OCI-LY1 (cell line): ENCODE data around the gene CBFA2T2.
"Not testable (repeated sequence)": the region's sequence is repeated elsewhere in the genome, so short reads cannot be mapped to it uniquely, and the experiment has no call there.

Experiments used
- H2AFZ ChIP-seq: fragments of 200-600 bp; sonication (generic), shearing (Covaris generic); 2 replicates; pipeline ENCODE4 v1.6.0; 2014; ENCODE audit warnings: antibody characterized with exemption, mild to moderate bottlenecking, low read length
- H3F3A ChIP-seq: fragments of 200-600 bp; sonication (generic), shearing (Covaris generic); 2 replicates; pipeline ENCODE4 v1.6.0; 2014; ENCODE audit warnings: mild to moderate bottlenecking, antibody characterized with exemption, low read length, moderate library complexity; ENCODE audit not compliant: insufficient read depth
- H3K27ac ChIP-seq: fragments of 200-600 bp; sonication (generic); 2 replicates; pipeline ENCODE4 v1.5.1; 2014; ENCODE audit warnings: low read length, mixed run types, mild to moderate bottlenecking, low read depth; ENCODE audit not compliant: poor library complexity, severe bottlenecking
- H3K27me3 ChIP-seq: fragments of 200-600 bp; sonication (generic); 2 replicates; pipeline ENCODE4 v1.6.0; 2014; ENCODE audit warnings: antibody characterized with exemption, mild to moderate bottlenecking, low read length, moderate library complexity; ENCODE audit not compliant: insufficient read depth
- H3K36me3 ChIP-seq: fragments of 200-600 bp; sonication (generic); 2 replicates; pipeline ENCODE4 v1.6.1; 2014; ENCODE audit warnings: mild to moderate bottlenecking, antibody characterized with exemption, low read length, moderate library complexity, mixed read lengths; ENCODE audit not compliant: insufficient read depth
- H3K4me1 ChIP-seq: fragments of 200-600 bp; sonication (generic); 2 replicates; pipeline ENCODE4 v1.5.1; 2014; ENCODE audit warnings: mild to moderate bottlenecking, low read length, moderate library complexity; ENCODE audit not compliant: insufficient read depth, severe bottlenecking
- H3K4me2 ChIP-seq: fragments of 200-600 bp; sonication (generic), shearing (Covaris generic); 2 replicates; pipeline ENCODE4 v1.6.1; 2014; ENCODE audit warnings: low read length
- H3K4me3 ChIP-seq: fragments of 200-600 bp; sonication (generic); 2 replicates; pipeline ENCODE4 v1.5.1; 2014; ENCODE audit warnings: low read length, low read depth, mild to moderate bottlenecking, mixed read lengths; ENCODE audit not compliant: poor library complexity, severe bottlenecking
- H3K79me2 ChIP-seq: fragments of 200-600 bp; shearing (Covaris generic); 2 replicates; pipeline ENCODE4 v1.6.1; 2016; ENCODE audit warnings: mixed run types, low read length, mixed read lengths; ENCODE audit not compliant: insufficient read depth
- H3K9ac ChIP-seq: fragments of 200-600 bp; sonication (generic), shearing (Covaris generic); 2 replicates; pipeline ENCODE4 v1.6.1; 2014; ENCODE audit warnings: mild to moderate bottlenecking, low read length, mixed read lengths
- H3K9me2 ChIP-seq: fragments of 200-600 bp; sonication (generic), shearing (Covaris generic); 2 replicates; pipeline ENCODE4 v1.6.1; 2014; ENCODE audit warnings: low read depth, mild to moderate bottlenecking, low read length, mixed read lengths
- H3K9me3 ChIP-seq: fragments of 200-600 bp; shearing (Covaris generic); 2 replicates; pipeline ENCODE4 v1.6.1; 2014; ENCODE audit warnings: low read length, mixed read lengths
- H4K20me1 ChIP-seq: fragments of 200-600 bp; sonication (generic), shearing (Covaris generic); 2 replicates; pipeline ENCODE4 v1.6.0; 2016; ENCODE audit warnings: mild to moderate bottlenecking, low read length; ENCODE audit not compliant: insufficient read depth
- EZH2 ChIP-seq: fragments of 200-600 bp; sonication (generic), shearing (Covaris generic); IDR thresholded peaks from 2 replicates; pipeline ENCODE4 v1.8.0; 2017; ENCODE audit warnings: borderline replicate concordance, mixed run types, mild to moderate bottlenecking, antibody characterized with exemption, low read length, moderate library complexity, mixed read lengths
- TF ChIP-seq, protein P1 (sequence below): fragments of 200-600 bp; sonication (generic), shearing (Covaris generic); IDR thresholded peaks from 2 replicates; pipeline ENCODE4 v1.5.1; 2017; ENCODE audit warnings: mild to moderate bottlenecking, antibody characterized with exemption, low read length, moderate library complexity, mixed read lengths

CBFA2T2 gene

DNA sequence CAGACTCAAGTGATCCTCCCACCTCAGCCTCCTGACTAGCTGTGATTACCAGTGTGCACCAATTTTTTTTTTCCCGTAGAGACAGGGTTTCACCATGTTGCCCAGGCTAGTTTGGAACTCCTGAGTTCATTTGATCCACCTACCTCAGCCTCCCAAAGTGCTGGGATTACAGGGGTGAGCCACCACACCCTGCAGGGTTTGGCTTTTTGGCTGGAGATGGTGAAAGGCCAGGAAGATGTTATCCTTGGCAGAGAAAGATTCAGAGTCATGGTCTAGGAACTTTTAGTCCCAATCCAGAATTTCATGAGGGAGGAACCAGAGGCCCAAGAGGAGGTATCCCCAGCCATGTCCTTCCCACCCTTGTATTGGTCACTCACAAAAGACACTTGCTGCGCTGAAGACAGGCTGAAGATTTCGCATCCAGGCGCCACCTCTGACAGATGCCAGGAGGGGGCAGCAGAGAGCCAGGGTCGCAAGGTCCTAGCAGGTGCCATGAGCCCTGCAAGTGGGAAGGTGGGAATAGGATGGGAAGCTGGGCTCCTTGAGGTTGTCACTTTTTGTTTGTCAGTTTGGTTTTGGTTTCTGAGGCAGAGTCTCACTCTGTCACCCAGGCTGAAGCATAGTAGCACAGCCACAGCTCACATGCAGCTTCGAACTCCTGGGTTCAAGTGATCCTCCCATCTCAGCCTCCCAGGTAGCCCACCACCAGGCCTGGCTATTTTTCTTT is 32.8 kb upstream of the CBFA2T2 start:
- not testable (repeated sequence) for H3K36me3 ChIP-seq, H3K4me3 ChIP-seq, H3K27me3 ChIP-seq, H3K27ac ChIP-seq, H3K4me2 ChIP-seq, H4K20me1 ChIP-seq, H3F3A ChIP-seq, H3K9ac ChIP-seq, H3K9me3 ChIP-seq, H2AFZ ChIP-seq, H3K9me2 ChIP-seq, H3K79me2 ChIP-seq
- peaks cover 19% of the 10 kb centered on the region for H3K4me1 ChIP-seq
- TF ChIP-seq, protein P1, sequence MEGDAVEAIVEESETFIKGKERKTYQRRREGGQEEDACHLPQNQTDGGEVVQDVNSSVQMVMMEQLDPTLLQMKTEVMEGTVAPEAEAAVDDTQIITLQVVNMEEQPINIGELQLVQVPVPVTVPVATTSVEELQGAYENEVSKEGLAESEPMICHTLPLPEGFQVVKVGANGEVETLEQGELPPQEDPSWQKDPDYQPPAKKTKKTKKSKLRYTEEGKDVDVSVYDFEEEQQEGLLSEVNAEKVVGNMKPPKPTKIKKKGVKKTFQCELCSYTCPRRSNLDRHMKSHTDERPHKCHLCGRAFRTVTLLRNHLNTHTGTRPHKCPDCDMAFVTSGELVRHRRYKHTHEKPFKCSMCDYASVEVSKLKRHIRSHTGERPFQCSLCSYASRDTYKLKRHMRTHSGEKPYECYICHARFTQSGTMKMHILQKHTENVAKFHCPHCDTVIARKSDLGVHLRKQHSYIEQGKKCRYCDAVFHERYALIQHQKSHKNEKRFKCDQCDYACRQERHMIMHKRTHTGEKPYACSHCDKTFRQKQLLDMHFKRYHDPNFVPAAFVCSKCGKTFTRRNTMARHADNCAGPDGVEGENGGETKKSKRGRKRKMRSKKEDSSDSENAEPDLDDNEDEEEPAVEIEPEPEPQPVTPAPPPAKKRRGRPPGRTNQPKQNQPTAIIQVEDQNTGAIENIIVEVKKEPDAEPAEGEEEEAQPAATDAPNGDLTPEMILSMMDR, result peak; percentile 96

DNA sequence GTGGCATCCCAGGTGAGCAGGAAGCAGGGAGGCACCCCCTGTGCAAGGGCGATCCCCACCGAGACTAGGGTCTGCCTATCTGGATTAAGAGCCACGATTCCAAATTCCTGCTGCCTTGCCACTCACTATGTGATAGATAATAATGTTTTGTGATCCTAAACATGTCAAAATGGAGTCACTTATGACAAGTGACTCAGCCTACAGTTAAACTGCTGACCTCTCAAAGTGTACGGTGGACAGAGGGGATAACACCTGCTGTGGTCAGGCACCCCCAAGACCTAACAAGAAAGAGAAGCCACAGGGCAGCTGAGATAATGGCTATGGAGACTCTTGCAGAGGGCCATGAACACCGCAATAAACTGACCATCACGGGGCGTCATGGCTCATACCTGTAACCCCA is 30.3 kb upstream of the CBFA2T2 start:
- no peaks in the 10 kb centered on the region for H3K27me3 ChIP-seq
- no peak overlapping the region for H3K9ac ChIP-seq
- H2AFZ ChIP-seq, result no peak overlapping the region
- TF ChIP-seq, protein P1, result no peak
- no peak for TF ChIP-seq EZH2
- H3K36me3 ChIP-seq, result no peaks in the 10 kb centered on the region
- no peaks in the 10 kb centered on the region for H3K79me2 ChIP-seq
- no peak overlapping the region for H3K4me2 ChIP-seq
- peaks cover 19% of the 10 kb centered on the region for H3K4me1 ChIP-seq
- no peaks in the 10 kb centered on the region for H4K20me1 ChIP-seq
- H3K9me2 ChIP-seq, result no peaks in the 10 kb centered on the region
- no peak overlapping the region for H3K4me3 ChIP-seq
- H3K27ac ChIP-seq, result no peak overlapping the region
- H3K9me3 ChIP-seq, result no peaks in the 10 kb centered on the region
- no peaks in the 10 kb centered on the region for H3F3A ChIP-seq

DNA sequence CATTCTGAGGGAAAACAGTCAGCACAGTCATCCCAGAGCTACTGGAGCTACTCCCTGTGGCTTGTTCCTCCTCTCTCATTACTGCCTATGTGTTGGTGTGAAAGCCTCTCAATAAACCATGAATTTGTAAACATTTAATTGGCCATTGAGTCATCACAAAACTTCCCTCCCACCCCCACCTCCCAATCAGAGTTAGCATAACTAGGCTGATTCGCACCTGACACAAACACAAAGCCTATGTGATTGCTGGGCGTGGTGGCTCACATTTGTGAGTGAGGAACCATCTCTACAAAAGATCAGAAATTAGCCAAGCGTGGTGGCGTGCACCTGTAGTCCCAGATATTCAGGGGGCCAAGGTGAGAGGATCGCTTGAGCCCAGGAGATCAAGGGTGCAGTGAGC is 29.2 kb upstream of the CBFA2T2 start:
- no peaks in the 10 kb centered on the region for H3K36me3 ChIP-seq
- no peak overlapping the region for H2AFZ ChIP-seq
- no peak overlapping the region; the same call in 1 of the 2 replicates for H3K9ac ChIP-seq
- H3K9me3 ChIP-seq, result no peaks in the 10 kb centered on the region
- H3K4me2 ChIP-seq, result peak overlapping the region; percentile 52
- H3K27me3 ChIP-seq, result no peaks in the 10 kb centered on the region
- no peaks in the 10 kb centered on the region for H4K20me1 ChIP-seq
- H3K9me2 ChIP-seq, result no peaks in the 10 kb centered on the region
- no peaks in the 10 kb centered on the region for H3K79me2 ChIP-seq
- H3K4me1 ChIP-seq, result peaks cover 20% of the 10 kb centered on the region
- H3K27ac ChIP-seq, result peak overlapping the region; percentile 59
- H3K4me3 ChIP-seq, result peak overlapping the region; percentile 9
- H3F3A ChIP-seq, result no peaks in the 10 kb centered on the region
- TF ChIP-seq, protein P1, result no peak
- no peak for TF ChIP-seq EZH2
